Neutrophil (primary cell): ENCODE data around the gene TLE2.

Experiments used
- H3K27ac ChIP-seq: fragments of 200-600 bp; sonication (generic); 2 replicates; pipeline ENCODE4 v1.5.1; 2016; ENCODE audit warnings: mild to moderate bottlenecking, moderate library complexity
- H3K27me3 ChIP-seq: fragments of 200-600 bp; sonication (generic); 2 replicates; pipeline ENCODE4 v1.6.0; 2016; ENCODE audit warnings: mild to moderate bottlenecking
- H3K36me3 ChIP-seq: fragments of 200-600 bp; sonication (generic); 2 replicates; pipeline ENCODE4 v1.5.1; 2017
- H3K4me1 ChIP-seq, 2 experiments: fragments of 200-600 bp in 1 of 2; sonication (generic) in 1 of 2; 1 replicate in 1 of 2; 2 replicates in 1 of 2; pipeline versions ENCODE4 v1.5.1 to v1.6.1; 2013 to 2016; ENCODE audit warnings: low read depth in 1 of 2, low read length in 1 of 2, mild to moderate bottlenecking in 1 of 2, moderate library complexity in 1 of 2; ENCODE audit not compliant: control insufficient read depth in 1 of 2, insufficient read depth in 1 of 2
- H3K4me3 ChIP-seq, 2 experiments: fragments of 200-600 bp in 1 of 2; sonication (generic) in 1 of 2; 1 replicate in 1 of 2; 2 replicates in 1 of 2; pipeline ENCODE4 v1.5.1; 2013 to 2016; ENCODE audit warnings: low read depth in 1 of 2, low read length in 1 of 2, mild to moderate bottlenecking in 1 of 2, moderate library complexity in 1 of 2
- H3K9me3 ChIP-seq: fragments of 200-600 bp; sonication (generic); 2 replicates; pipeline ENCODE4 v1.5.1; 2016
- TF ChIP-seq, protein P1 (sequence below): fragments of 200-600 bp; sonication (generic); IDR thresholded peaks from 2 replicates; pipeline ENCODE4 v1.5.1; 2016; ENCODE audit warnings: antibody characterized with exemption

The TLE2 gene

DNA sequence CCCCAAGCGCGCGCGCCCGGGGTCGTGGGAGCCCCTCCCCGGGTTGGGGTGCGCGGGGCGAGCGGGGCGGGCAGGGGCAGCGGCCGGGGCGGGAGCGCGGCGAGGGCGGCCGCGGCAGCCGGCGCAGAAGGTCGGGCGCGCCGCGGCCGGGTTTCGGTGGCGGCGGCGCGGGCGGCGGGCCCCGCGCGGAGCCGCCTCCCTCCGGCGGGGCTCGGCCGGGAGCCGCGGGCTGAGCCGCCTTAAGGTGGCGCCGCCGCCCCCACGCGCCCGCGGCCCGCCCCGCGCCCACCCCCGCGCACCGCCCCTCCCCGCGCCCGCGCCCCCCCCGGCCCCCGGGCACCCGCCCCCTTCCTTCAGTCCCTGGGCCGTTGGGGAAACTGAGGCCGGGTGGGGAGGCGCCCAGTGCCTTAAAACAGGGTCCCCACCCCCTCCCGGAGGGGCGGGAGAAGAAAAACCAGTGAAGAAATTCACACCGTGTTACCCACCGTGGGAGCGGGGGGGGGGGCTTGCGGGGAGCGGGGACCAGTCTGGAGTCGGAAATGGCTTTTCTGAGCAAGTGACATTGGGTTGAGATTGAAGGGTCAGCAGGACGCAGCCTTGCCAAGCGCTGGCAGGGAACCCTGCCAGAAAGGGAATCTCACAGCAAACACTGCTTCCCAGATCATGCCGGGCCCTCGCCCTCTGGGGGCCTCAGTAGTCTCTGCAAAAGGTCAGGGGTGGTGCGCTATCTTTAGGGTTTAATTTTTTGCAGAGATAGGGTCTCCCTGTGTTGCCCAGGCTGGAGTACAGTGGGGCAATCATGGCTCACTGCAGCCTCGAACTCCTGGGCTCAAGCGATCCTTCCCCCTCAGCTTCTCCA is at the start of gene TLE2:
TSS of gene TLE2 (minus strand) at position 216 of the 859 bp plus-strand sequence. CDS start 376 bp downstream, outside the sequence.
- TF ChIP-seq, protein P1, sequence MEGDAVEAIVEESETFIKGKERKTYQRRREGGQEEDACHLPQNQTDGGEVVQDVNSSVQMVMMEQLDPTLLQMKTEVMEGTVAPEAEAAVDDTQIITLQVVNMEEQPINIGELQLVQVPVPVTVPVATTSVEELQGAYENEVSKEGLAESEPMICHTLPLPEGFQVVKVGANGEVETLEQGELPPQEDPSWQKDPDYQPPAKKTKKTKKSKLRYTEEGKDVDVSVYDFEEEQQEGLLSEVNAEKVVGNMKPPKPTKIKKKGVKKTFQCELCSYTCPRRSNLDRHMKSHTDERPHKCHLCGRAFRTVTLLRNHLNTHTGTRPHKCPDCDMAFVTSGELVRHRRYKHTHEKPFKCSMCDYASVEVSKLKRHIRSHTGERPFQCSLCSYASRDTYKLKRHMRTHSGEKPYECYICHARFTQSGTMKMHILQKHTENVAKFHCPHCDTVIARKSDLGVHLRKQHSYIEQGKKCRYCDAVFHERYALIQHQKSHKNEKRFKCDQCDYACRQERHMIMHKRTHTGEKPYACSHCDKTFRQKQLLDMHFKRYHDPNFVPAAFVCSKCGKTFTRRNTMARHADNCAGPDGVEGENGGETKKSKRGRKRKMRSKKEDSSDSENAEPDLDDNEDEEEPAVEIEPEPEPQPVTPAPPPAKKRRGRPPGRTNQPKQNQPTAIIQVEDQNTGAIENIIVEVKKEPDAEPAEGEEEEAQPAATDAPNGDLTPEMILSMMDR, result no peak
- Histone ChIP-seq H3K27me3 (peaks cover 98% of the 10 kb centered on the region), H3K27ac (no peak within 1 kb of the TSS), H3K4me3 (no peak within 1 kb of the TSS), H3K4me1 (peaks cover 0 to 4% of the 10 kb centered on the region in 2 experiments), H3K9me3 (no peaks in the 10 kb centered on the region), H3K36me3 (no peaks in the 10 kb centered on the region)

DNA sequence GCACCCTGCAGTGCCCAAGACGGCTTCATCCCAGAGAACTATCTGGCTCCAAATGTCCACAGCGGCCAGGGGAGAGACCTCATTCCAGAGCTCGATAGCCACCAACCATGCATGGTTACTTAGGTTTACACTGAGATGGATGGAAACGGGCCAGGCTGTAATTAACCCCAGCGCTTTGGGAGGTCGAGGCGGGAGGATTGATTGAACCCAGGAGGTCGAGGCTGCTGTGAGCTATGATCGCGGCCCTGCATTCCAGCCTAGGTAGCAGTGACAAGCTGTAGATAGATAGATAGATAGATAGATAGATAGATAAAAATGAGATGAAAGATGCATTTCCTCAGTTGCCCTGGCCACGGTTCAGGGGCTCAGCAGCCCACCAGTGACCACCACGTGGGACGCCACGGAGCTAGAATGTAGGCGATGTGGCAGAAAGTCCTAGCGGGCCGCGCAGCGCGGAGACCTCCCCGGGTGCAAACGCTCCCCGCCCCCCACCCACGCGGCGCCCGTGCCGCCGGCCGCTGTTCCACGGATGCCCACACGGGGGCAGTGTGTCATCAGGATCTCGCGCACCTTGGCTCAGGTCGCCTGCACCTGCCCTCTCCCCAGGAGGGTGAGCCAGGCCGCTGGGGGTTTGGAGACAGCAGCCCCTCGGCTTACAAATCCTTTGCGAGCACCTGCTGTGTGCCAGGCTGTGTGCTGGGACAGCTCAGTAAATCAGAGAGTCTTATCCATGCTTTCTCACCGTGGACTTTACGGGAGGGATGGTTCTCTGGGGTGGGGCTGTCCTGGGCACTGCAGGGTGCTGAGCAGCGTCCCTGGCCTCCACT is 46.7 kb upstream of the TLE2 start:
- no peaks in the 10 kb centered on the region for H3K36me3 ChIP-seq
- no peaks in the 10 kb centered on the region for H3K9me3 ChIP-seq
- H3K27me3 ChIP-seq, result peaks cover 8% of the 10 kb centered on the region
- TF ChIP-seq, protein P1, result peak; percentile 94
- no peak overlapping the region for H3K4me3 ChIP-seq
- peaks cover 3 to 6% of the 10 kb centered on the region in 2 experiments for H3K4me1 ChIP-seq
- no peak overlapping the region for H3K27ac ChIP-seq

DNA sequence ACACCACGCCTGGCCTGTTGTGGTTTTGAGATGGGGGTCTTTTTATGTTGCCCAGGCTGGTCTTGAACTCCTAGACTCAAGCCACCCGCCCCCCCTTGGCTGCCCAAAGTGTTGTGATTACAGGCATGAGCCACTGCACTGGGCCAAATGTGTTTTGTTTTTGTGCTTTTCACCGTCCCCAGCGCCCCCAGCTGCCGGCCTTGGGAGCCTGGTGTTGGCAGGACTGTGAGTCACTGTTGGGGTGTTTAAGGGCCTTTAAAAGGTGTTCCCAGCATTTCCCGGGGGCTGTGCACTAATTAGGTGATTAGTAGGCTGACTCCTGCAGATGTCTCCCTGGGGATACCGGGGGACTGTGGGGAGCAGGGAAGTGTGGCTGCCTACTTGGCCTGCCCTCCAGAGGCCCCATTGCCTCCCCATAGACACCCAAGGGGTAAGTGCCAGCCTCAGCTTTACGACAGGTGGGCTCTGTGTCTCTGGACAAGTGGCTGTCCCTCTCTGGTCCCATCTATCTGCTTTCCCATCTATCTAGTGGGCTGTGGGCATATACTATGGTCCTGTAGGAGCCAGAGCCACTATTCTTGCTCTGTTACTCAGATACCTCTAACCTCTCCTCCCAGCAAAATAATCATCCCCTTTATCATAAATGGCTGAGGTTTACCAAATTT is 45.0 kb upstream of the TLE2 start:
- TF ChIP-seq, protein P1, result no peak
- H3K9me3 ChIP-seq, result no peaks in the 10 kb centered on the region
- no peaks in the 10 kb centered on the region for H3K36me3 ChIP-seq
- peaks cover 8% of the 10 kb centered on the region for H3K27me3 ChIP-seq
- H3K27ac ChIP-seq, result no peak overlapping the region
- H3K4me1 ChIP-seq, result peaks cover 3 to 6% of the 10 kb centered on the region in 2 experiments
- no peak overlapping the region for H3K4me3 ChIP-seq

DNA sequence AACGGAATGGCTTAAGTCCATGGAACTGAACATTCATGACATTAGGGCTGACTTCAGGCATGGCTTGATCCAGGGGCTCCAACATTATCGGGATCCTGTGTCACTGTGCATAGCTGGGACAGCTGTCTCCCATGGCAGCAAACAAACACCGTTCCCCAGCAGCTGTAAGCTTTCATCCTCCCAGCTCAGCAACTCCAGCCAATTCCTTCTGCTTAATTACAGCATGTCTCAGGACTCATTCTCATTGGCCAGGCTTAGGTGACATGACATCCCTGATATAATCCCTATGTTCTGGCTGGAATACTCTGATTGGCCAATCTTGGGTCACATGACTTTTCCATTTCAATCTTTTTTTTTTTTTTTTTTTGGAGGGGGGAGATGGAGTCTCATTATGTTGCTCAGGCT is 44.1 kb upstream of the TLE2 start:
- Histone ChIP-seq H3K4me3 (no peak overlapping the region), H3K27ac (no peak overlapping the region), H3K9me3 (no peaks in the 10 kb centered on the region), H3K27me3 (peaks cover 17% of the 10 kb centered on the region), H3K4me1 (peaks cover 3 to 6% of the 10 kb centered on the region in 2 experiments), H3K36me3 (no peaks in the 10 kb centered on the region)
- TF ChIP-seq, protein P1, result no peak

DNA sequence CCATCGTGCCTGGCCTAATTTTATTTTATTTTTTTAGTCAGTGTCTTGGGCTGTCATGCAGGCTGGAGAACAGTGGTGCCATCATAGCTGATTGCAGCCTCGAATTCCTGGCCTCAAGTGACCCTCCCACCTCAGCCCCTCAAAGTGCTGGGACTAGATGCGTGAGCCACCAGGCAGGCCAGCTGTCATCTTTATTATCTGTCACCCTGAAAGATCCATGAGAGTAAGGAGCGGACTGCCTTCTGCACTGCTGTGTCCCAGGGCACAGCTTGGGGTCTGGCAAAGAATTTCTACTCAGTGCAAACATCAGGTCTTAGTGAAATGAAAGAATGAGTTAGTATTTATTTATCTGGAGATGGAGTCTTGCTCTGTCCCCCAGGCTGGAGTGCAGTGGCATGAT is 42.7 kb upstream of the TLE2 start:
- peaks cover 28% of the 10 kb centered on the region for H3K27me3 ChIP-seq
- no peak overlapping the region for H3K4me3 ChIP-seq
- no peaks in the 10 kb centered on the region for H3K36me3 ChIP-seq
- H3K4me1 ChIP-seq, result peaks cover 3 to 6% of the 10 kb centered on the region in 2 experiments
- no peaks in the 10 kb centered on the region for H3K9me3 ChIP-seq
- TF ChIP-seq, protein P1, result no peak
- no peak overlapping the region for H3K27ac ChIP-seq
